NB4 (cell line): ENCODE results near the gene TSHZ2.

Experiments
- CTCF ChIP-seq: IDR thresholded peaks from one replicate; pipeline ENCODE4 v1.5.1; 2012; ENCODE audit warnings: low read depth, low read length
- POLR2A ChIP-seq: IDR thresholded peaks from 2 replicates; pipeline ENCODE4 v1.6.1; 2011; ENCODE audit warnings: mild to moderate bottlenecking; ENCODE audit not compliant: insufficient read length; ENCODE audit errors: extremely low read depth

GRCh38 chr20:52953020-52953419 lies 19.1 kb upstream of the TSHZ2 start:
- TF ChIP-seq CTCF (no peak), POLR2A (no peak)
